H1 (cell line): ENCODE data around the gene C1orf21. TPM values are rescaled to one million over a fixed set of nuclear protein-coding genes. Genes with fewer than 3 reads are reported as not detected.

Experiments
- CTCF ChIA-PET: fragments of 300-600 bp; sonication (Branson Sonifier 250); formaldehyde crosslinking; loops from one replicate; lab custom pipeline; 2021; ENCODE audit not compliant: partially characterized antibody; lab: Charles Lee
- POLR2A ChIA-PET: fragments of 300-600 bp; sonication (Branson Sonifier 250); formaldehyde crosslinking; loops from one replicate; lab custom pipeline; 2021; ENCODE audit warnings: inconsistent platforms; ENCODE audit not compliant: partially characterized antibody; lab: Charles Lee
- DNase-seq, 2 experiments: peaks; one replicate each; pipeline versions ENCODE4 v3.0.0 to v3.0.0-alpha.2; 2010 to 2022; ENCODE audit warnings: low spot score in 2 of 2, low read depth in 1 of 2, mixed read lengths in 1 of 2
- FAIRE-seq: peaks from 2 replicates; lab custom pipeline; 2011; peaks lifted over from hg19 to GRCh38; lab: Jason Lieb, UNC
- H2AFZ ChIP-seq: 2 replicates; pipeline ENCODE4 v1.8.1; 2012; ENCODE audit warnings: low read length, inconsistent platforms
- H2AK5ac ChIP-seq: 2 replicates; pipeline ENCODE4 v1.6.1; 2013; ENCODE audit warnings: low read depth, low read length
- H2BK120ac ChIP-seq: replicated peaks from 2 replicates; pipeline ENCODE3; 2013; ENCODE audit warnings: low read depth, low read length, inconsistent platforms
- H2BK12ac ChIP-seq: 2 replicates; pipeline ENCODE4 v1.6.1; 2013; ENCODE audit warnings: low read depth, low read length
- H2BK15ac ChIP-seq: 2 replicates; pipeline ENCODE4 v1.6.1; 2013; ENCODE audit warnings: low read length
- H2BK20ac ChIP-seq: 2 replicates; pipeline ENCODE4 v1.6.1; 2013; ENCODE audit warnings: low read length
- H2BK5ac ChIP-seq: 2 replicates; pipeline ENCODE4 v1.6.1; 2013; ENCODE audit warnings: low read depth, low read length
- H3K14ac ChIP-seq: 2 replicates; pipeline ENCODE4 v1.6.1; 2013; ENCODE audit warnings: inconsistent platforms; ENCODE audit not compliant: insufficient read length
- H3K18ac ChIP-seq: 2 replicates; pipeline ENCODE4 v1.6.1; 2013; ENCODE audit warnings: low read length; ENCODE audit errors: extremely low read depth
- H3K23ac ChIP-seq: 2 replicates; pipeline ENCODE4 v1.6.1; 2013; ENCODE audit warnings: inconsistent platforms; ENCODE audit not compliant: insufficient read length
- H3K23me2 ChIP-seq: 2 replicates; pipeline ENCODE4 v1.6.1; 2013; ENCODE audit warnings: low read depth, low read length
- H3K27ac ChIP-seq: 2 replicates; pipeline ENCODE4 v1.6.1; 2011; ENCODE audit warnings: low read depth, low read length, inconsistent platforms
- H3K27me3 ChIP-seq, 4 experiments: replicated peaks in 1 of 4; 1 replicate in 1 of 4; 2 replicates in 3 of 4; pipeline versions ENCODE4 v1.6.1 to v1.8.1; 2011 to 2013; ENCODE audit warnings: low read length in 3 of 4, mild to moderate bottlenecking in 3 of 4, inconsistent platforms in 2 of 4, mixed read lengths in 2 of 4, moderate library complexity in 1 of 4; ENCODE audit not compliant: control insufficient read depth in 3 of 4, insufficient read depth in 3 of 4; ENCODE audit errors: extremely low read depth in 1 of 4
- H3K36me3 ChIP-seq, 4 experiments: 2 replicates each; pipeline versions ENCODE4 v1.6.1 to v1.8.1; 2011 to 2013; ENCODE audit warnings: mild to moderate bottlenecking in 4 of 4, low read length in 3 of 4, moderate library complexity in 2 of 4, control low read depth in 1 of 4, inconsistent platforms in 1 of 4; ENCODE audit not compliant: insufficient read depth in 4 of 4, control insufficient read depth in 2 of 4
- H3K4ac ChIP-seq: replicated peaks from 2 replicates; pipeline ENCODE3; 2013; ENCODE audit warnings: low read length, low read depth, mixed read lengths, inconsistent platforms; ENCODE audit not compliant: insufficient read length
- H3K4me1 ChIP-seq, 4 experiments: replicated peaks in 1 of 4; 1 replicate in 1 of 4; 2 replicates in 3 of 4; pipeline versions ENCODE4 v1.6.1 to v1.8.1; 2011 to 2013; ENCODE audit warnings: low read length in 3 of 4, inconsistent platforms in 2 of 4, mixed read lengths in 1 of 4; ENCODE audit not compliant: insufficient read depth in 4 of 4, control insufficient read depth in 3 of 4
- H3K4me2 ChIP-seq, 2 experiments: 2 replicates each; pipeline versions ENCODE4 v1.6.1 to v1.8.1; 2011 to 2013; ENCODE audit warnings: low read depth in 2 of 2, low read length in 2 of 2, control low read depth in 1 of 2, inconsistent platforms in 1 of 2, mild to moderate bottlenecking in 1 of 2; ENCODE audit not compliant: insufficient read depth in 1 of 2
- H3K4me3 ChIP-seq, 4 experiments: fragments of 200-600, 300-600 bp in 1 of 4; sonication (generic), shearing (Covaris generic), sonication (Bioruptor Twin) in 1 of 4; 2 replicates each; pipeline versions ENCODE4 v1.5.1 to v1.8.1; 2011 to 2016; ENCODE audit warnings: low read length in 4 of 4, low read depth in 3 of 4, control low read depth in 2 of 4, inconsistent platforms in 2 of 4, mild to moderate bottlenecking in 2 of 4, mixed read lengths in 1 of 4, moderate library complexity in 1 of 4; ENCODE audit not compliant: insufficient read depth in 2 of 4; ENCODE audit errors: extremely low read depth in 1 of 4
- H3K56ac ChIP-seq: replicated peaks from 2 replicates; pipeline ENCODE3; 2013; ENCODE audit warnings: low read depth, mild to moderate bottlenecking, mixed read lengths, low read length, inconsistent platforms; ENCODE audit not compliant: insufficient read length
- H3K79me1 ChIP-seq: 2 replicates; pipeline ENCODE4 v1.6.1; 2013; ENCODE audit warnings: low read depth, low read length, control low read depth
- H3K79me2 ChIP-seq, 2 experiments: 2 replicates each; pipeline versions ENCODE4 v1.6.1 to v1.8.1; 2012 to 2013; ENCODE audit warnings: low read length in 2 of 2, mild to moderate bottlenecking in 2 of 2, inconsistent platforms in 1 of 2; ENCODE audit not compliant: insufficient read depth in 2 of 2, control insufficient read depth in 1 of 2
- H3K9ac ChIP-seq, 4 experiments: replicated peaks in 1 of 4; 1 replicate in 1 of 4; 2 replicates in 3 of 4; pipeline versions ENCODE4 v1.6.1 to v1.8.1; 2011 to 2013; ENCODE audit warnings: low read depth in 3 of 4, low read length in 3 of 4, control low read depth in 2 of 4, mild to moderate bottlenecking in 2 of 4, moderate library complexity in 2 of 4, inconsistent platforms in 1 of 4; ENCODE audit errors: extremely low read depth in 1 of 4
- H3K9me3 ChIP-seq, 2 experiments: 2 replicates each; pipeline versions ENCODE4 v1.6.1 to v1.8.1; 2012 to 2013; ENCODE audit warnings: mild to moderate bottlenecking in 2 of 2, moderate library complexity in 2 of 2, control low read depth in 1 of 2, inconsistent platforms in 1 of 2, low read depth in 1 of 2, low read length in 1 of 2, mixed read lengths in 1 of 2; ENCODE audit not compliant: insufficient read depth in 2 of 2
- H4K20me1 ChIP-seq, 2 experiments: replicated peaks in 1 of 2; 2 replicates each; pipeline versions ENCODE3 to v1.8.1; 2011 to 2013; ENCODE audit warnings: inconsistent platforms in 2 of 2, low read length in 2 of 2, mild to moderate bottlenecking in 1 of 2; ENCODE audit not compliant: insufficient read depth in 2 of 2, control insufficient read depth in 1 of 2
- H4K5ac ChIP-seq: 2 replicates; pipeline ENCODE4 v1.6.1; 2013; ENCODE audit warnings: low read length, low read depth, mixed read lengths, inconsistent platforms; ENCODE audit not compliant: insufficient read length
- H4K8ac ChIP-seq: 2 replicates; pipeline ENCODE4 v1.8.0; 2013; ENCODE audit warnings: mild to moderate bottlenecking, moderate library complexity, low read length, inconsistent platforms; ENCODE audit not compliant: insufficient read depth; ENCODE audit errors: extremely low read depth
- H4K91ac ChIP-seq: replicated peaks from 2 replicates; pipeline ENCODE3; 2013; ENCODE audit warnings: low read length, mixed read lengths, inconsistent platforms; ENCODE audit not compliant: insufficient read length
- BACH1 ChIP-seq: IDR thresholded peaks from 2 replicates; pipeline ENCODE4 v1.6.1; 2012; ENCODE audit warnings: low read length, improper control_type of control experiment
- CBX5 ChIP-seq: fragments of 300-800, 300-1000 bp; sonication (generic); IDR thresholded peaks from 2 replicates; pipeline ENCODE4 v1.7.1; 2016; ENCODE audit warnings: antibody characterized with exemption, low read length, low read depth
- CHD2 ChIP-seq: IDR thresholded peaks from 2 replicates; pipeline ENCODE4 v1.6.1; 2012; ENCODE audit warnings: low read length, improper control_type of control experiment
- CTBP2 ChIP-seq: IDR thresholded peaks from 2 replicates; pipeline ENCODE4 v1.7.0; 2011; ENCODE audit warnings: borderline replicate concordance, mild to moderate bottlenecking, moderate library complexity, mixed read lengths, low read length; ENCODE audit not compliant: insufficient read depth, insufficient read length
- EGR1 ChIP-seq: IDR thresholded peaks from 2 replicates; pipeline ENCODE4 v1.6.1; 2011; ENCODE audit warnings: low read depth, low read length, borderline replicate concordance
- GTF2F1 ChIP-seq: IDR thresholded peaks from 2 replicates; pipeline ENCODE4 v1.6.1; 2012; ENCODE audit warnings: low read depth, low read length, improper control_type of control experiment, borderline replicate concordance
- NANOG ChIP-seq: IDR thresholded peaks from 2 replicates; pipeline ENCODE4 v1.6.1; 2011; ENCODE audit warnings: low read length, low read depth, mild to moderate bottlenecking, inconsistent platforms; ENCODE audit not compliant: insufficient read depth, poor library complexity, severe bottlenecking
- RBBP5 ChIP-seq: IDR thresholded peaks from 2 replicates; pipeline ENCODE4 v1.7.1; 2012; ENCODE audit warnings: low read depth, mild to moderate bottlenecking, inconsistent platforms, low read length, moderate library complexity, borderline replicate concordance
- SIRT6 ChIP-seq: IDR thresholded peaks from one replicate; pipeline ENCODE4 v1.7.1; 2012; ENCODE audit warnings: low read length, inconsistent platforms
- SP4 ChIP-seq: IDR thresholded peaks from 2 replicates; pipeline ENCODE4 v1.6.1; 2012; ENCODE audit warnings: low read length, inconsistent platforms
- SRF ChIP-seq: IDR thresholded peaks from 2 replicates; pipeline ENCODE4 v1.6.1; 2011; ENCODE audit warnings: mild to moderate bottlenecking, low read depth, low read length, moderate library complexity
- SUZ12 ChIP-seq: fragments of 200-600 bp; sonication (generic); IDR thresholded peaks from 2 replicates; pipeline ENCODE4 v1.6.1; 2012; ENCODE audit warnings: mild to moderate bottlenecking, inconsistent platforms, low read length, moderate library complexity, mixed read lengths
- TCF12 ChIP-seq: IDR thresholded peaks from 2 replicates; pipeline ENCODE4 v1.6.1; 2011; ENCODE audit warnings: low read depth, mild to moderate bottlenecking, low read length
- WGBS, 2 experiments: shearing (Covaris generic) in 1 of 2; methylation state at CpG; one replicate each; pipeline versions ENCODE4 v1.1.6 to v1.1.7; 2013 to 2015; ENCODE audit warnings: low lambda C conversion rate in 2 of 2, mixed read lengths in 2 of 2, inconsistent platforms in 1 of 2, low coverage in 1 of 2, missing lambda C conversion rate in 1 of 2; ENCODE audit not compliant: insufficient replicate concordance in 2 of 2, insufficient coverage in 1 of 2, insufficient read length in 1 of 2; ENCODE audit errors: extremely low coverage in 1 of 2, missing lambda C conversion rate in 1 of 2; 5-methylcytosine and 5-hydroxymethylcytosine counted together
- polyA plus RNA-seq, 7 experiments: library from polyadenylated mRNA; depleted of rRNA in 3 of 7; stranded (reverse) in 5 of 7; unstranded in 2 of 7; fragments of >200 nt in 5 of 7; fragments of 200-250 nt in 2 of 7; gene quantifications; 1 replicate in 5 of 7; 2 replicates in 1 of 7; 4 replicates in 1 of 7; pipeline versions ENCODE4 v1.2.1 to v1.2.3, GENCODE V29; 2011 to 2013; ENCODE audit warnings: missing spikeins in 2 of 7, mixed read lengths in 2 of 7
- total RNA-seq: library from RNA; stranded (reverse); fragmentation: NEBNext Ultra II Directional; extraction: Animal tissue kit (Norgen Biotek cat#: 25700); gene quantifications from 2 replicates; pipeline ENCODE4 v1.2.1, GENCODE V29; 2021

The C1orf21 gene
- total and polyA plus RNA-seq, 2 of the 8 experiments (the other 6 are each of a cell fraction or from before 2014, with no cell fraction given), result 16.6 to 51.0 TPM

DNA sequence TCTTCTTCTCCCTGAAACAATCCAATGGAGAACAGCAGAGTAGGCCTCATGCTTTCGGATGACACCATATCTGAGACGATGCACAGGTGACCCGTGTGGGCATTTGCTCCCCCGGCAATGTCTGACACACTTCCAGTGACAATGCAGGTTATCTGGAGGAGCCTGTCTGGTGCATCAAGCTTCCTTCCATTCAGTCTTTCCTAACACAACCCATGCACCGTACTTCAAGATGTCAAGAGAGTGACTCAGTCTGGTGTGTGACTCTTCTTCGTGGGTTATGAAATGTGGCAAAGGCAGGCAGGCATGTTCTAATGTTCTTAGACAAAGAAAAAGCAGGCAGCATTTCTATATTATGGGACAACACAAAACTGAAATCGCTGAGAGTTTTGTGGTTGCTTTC lies 208.8 kb downstream of the C1orf21 start:
- H3K27me3 ChIP-seq, result no peaks in the 10 kb centered on the region
- no peak overlapping the region for H3K4ac ChIP-seq
- no peaks in the 10 kb centered on the region for H3K4me1 ChIP-seq
- no peak overlapping the region for H3K4me2 ChIP-seq
- no peaks in the 10 kb centered on the region for H3K79me2 ChIP-seq
- H4K8ac ChIP-seq, result no peak overlapping the region
- H4K91ac ChIP-seq, result no peak overlapping the region
- H3K14ac ChIP-seq, result no peak overlapping the region
- no peaks in the 10 kb centered on the region for H4K20me1 ChIP-seq
- H2BK5ac ChIP-seq, result no peak overlapping the region
- FAIRE-seq (no peak), DNase-seq (no peak)
- ChIA-PET CTCF (interaction anchor here (1.4 to 1.6 kb wide), 2 partner anchors 68 to 216 kb away, joined by 3 to 6 read pairs; no protein-coding TSS in a partner anchor), POLR2A (no interaction called here)
- H4K5ac ChIP-seq, result no peak overlapping the region
- peaks cover 3% of the 10 kb centered on the region; the same call in 1 of the 2 replicates for H3K79me1 ChIP-seq
- no peak overlapping the region for H3K18ac ChIP-seq
- H3K9ac ChIP-seq, result no peak overlapping the region
- H2BK120ac ChIP-seq, result no peak overlapping the region
- H3K27ac ChIP-seq, result no peak overlapping the region
- H3K23me2 ChIP-seq, result no peaks in the 10 kb centered on the region
- H3K4me3 ChIP-seq, result no peak overlapping the region
- no peak overlapping the region for H2BK20ac ChIP-seq
- H3K9me3 ChIP-seq, result no peaks in the 10 kb centered on the region
- no peak overlapping the region for H3K56ac ChIP-seq
- peaks cover 0 to 4% (median 1%) of the 10 kb centered on the region in 4 experiments; a peak in 3 of 8 replicates for H3K36me3 ChIP-seq
- H2BK12ac ChIP-seq, result no peak overlapping the region
- no peak overlapping the region for H2BK15ac ChIP-seq
- 92% methylated on average over 7 of the region's 7 CpGs; no CpG with 5 or more reads in 1 of the 2 experiments for WGBS, 2 experiments
- no peak overlapping the region for H3K23ac ChIP-seq
- no peak overlapping the region for H2AK5ac ChIP-seq
- no peak overlapping the region for H2AFZ ChIP-seq
- no peak for TF ChIP-seq CBX5
- TF ChIP-seq BACH1, result no peak
- no peak for TF ChIP-seq SP4
- TF ChIP-seq NANOG, result no peak
- TF ChIP-seq CTBP2, result no peak
- TF ChIP-seq TCF12, result no peak
- TF ChIP-seq SIRT6, result no peak
- no peak for TF ChIP-seq CHD2
- no peak for TF ChIP-seq RBBP5
- TF ChIP-seq GTF2F1, result no peak
- no peak for TF ChIP-seq EGR1
- TF ChIP-seq SUZ12, result no peak
- no peak for TF ChIP-seq SRF
